Esophagus squamous epithelium (tissue), 5 donors: ENCODE data around the gene ADIPOQ. TPM values are rescaled to one million over a fixed set of nuclear protein-coding genes. Genes with fewer than 3 reads are reported as not detected.

Source experiments
- DNase-seq: peaks from one replicate; lab custom pipeline; 2025; lab: John Stamatoyannopoulos, UW
- H3K27ac ChIP-seq, 4 donors: fragments of 200-600 bp; sonication (generic); one replicate each; pipeline ENCODE4 v1.5.1; 2016 to 2019; ENCODE audit warnings: mild to moderate bottlenecking in 1 of 4
- H3K27me3 ChIP-seq, 4 donors: fragments of 200-600 bp; sonication (generic); 1 replicate in 3 of 4; 2 replicates in 1 of 4; pipeline versions ENCODE4 v1.5.1 to v1.6.0; 2017 to 2021; ENCODE audit warnings: antibody characterized with exemption in 1 of 4
- H3K36me3 ChIP-seq, 3 donors: fragments of 200-600 bp; sonication (generic); one replicate each; pipeline ENCODE4 v1.5.1; 2016 to 2019
- H3K4me1 ChIP-seq, 3 donors: fragments of 200-600 bp; sonication (generic); one replicate each; pipeline ENCODE4 v1.5.1; 2017 to 2019
- H3K4me3 ChIP-seq, 4 donors: fragments of 200-600 bp; sonication (generic); 1 replicate in 3 of 4; 2 replicates in 1 of 4; pipeline ENCODE4 v1.5.1; 2016 to 2019; ENCODE audit warnings: mild to moderate bottlenecking in 2 of 4, moderate library complexity in 1 of 4
- H3K9me3 ChIP-seq, 3 donors: fragments of 200-600 bp; sonication (generic); one replicate each; pipeline ENCODE4 v1.5.1; 2016 to 2019
- CTCF ChIP-seq, 6 experiments: fragments of 450-650 bp in 4 of 6; fragments of 200-600 bp in 2 of 6; sonication (generic) in 2 of 6; IDR thresholded peaks; one replicate each; pipeline ENCODE4 v1.5.1; 2016 to 2019; ENCODE audit warnings: antibody characterized with exemption in 6 of 6, mild to moderate bottlenecking in 4 of 6, moderate library complexity in 4 of 6
- POLR2A ChIP-seq, 4 donors: fragments of 450-650 bp; IDR thresholded peaks; one replicate each; pipeline ENCODE4 v1.6.1; 2017; ENCODE audit warnings: antibody characterized with exemption in 4 of 4, mild to moderate bottlenecking in 4 of 4, moderate library complexity in 3 of 4
- WGBS, 2 donors: methylation state at CpG; one replicate each; pipeline ENCODE4 v1.1.5; 2018; 5-methylcytosine and 5-hydroxymethylcytosine counted together
- intact Hi-C: fragments of 100-400 bp; cut with DNase I; formaldehyde crosslinking; loops from one replicate; pipeline ENCODE4 v1.15.0; 2022
- total RNA-seq, 4 donors: library from RNA; depleted of rRNA; stranded (reverse); fragments of >200 nt; gene quantifications; one replicate each; pipeline ENCODE4 v1.1.0, GENCODE V29; 2016
- donor health status: DM: yes; HTN: yes; CAD: no.

The ADIPOQ gene
- total RNA-seq, 4 donors from 2014 or later = not detected

DNA sequence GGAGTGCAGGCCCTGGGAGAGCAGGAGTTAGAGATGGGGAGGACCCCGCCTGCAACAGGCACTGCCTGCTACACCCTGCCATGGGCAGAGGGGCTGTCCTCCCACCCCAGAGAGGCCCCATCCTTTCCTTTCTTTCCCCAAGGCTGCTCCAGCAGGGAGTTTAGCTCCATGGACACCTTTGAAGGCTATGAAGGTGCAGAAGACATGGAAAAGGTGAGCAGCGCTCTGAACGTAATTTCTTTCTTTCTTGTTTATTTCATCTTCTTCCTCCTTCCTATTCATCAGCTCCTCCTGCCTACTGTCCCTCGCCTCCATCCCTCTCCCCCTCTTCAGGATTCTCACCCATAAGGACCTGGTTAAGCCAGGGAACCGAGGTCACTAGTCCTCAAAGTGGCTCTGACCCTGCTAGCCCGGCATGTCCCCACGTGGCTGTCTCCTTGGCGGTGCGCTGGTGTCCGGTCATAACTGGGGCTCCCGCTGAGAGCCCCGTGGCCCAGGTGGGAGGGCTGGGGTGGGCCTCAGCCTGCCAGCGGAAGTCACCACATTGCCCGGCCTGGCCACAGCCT lies 16.0 kb upstream of the ADIPOQ start:
- H3K27ac ChIP-seq = peak overlapping the region in 2 of 4 donors; percentile 55 to 71
- no peaks in the 10 kb centered on the region for H3K9me3 ChIP-seq
- peaks cover 7 to 36% (median 17%) of the 10 kb centered on the region in 3 donors for H3K4me1 ChIP-seq
- 13 to 24% methylated on average over 6 to 8 of the region's 14 CpGs for WGBS, 2 donors
- TF ChIP-seq CTCF (IDR thresholded peaks at IDR 0.05) = no peak
- TF ChIP-seq POLR2A (IDR thresholded peaks at IDR 0.05) = no peak
- no peak for DNase-seq
- peak overlapping the region; percentile 54 to 81 (median 67) for H3K4me3 ChIP-seq
- H3K36me3 ChIP-seq = no peaks in the 10 kb centered on the region
- peaks cover 4 to 85% (median 30%) of the 10 kb centered on the region in 4 donors for H3K27me3 ChIP-seq
- intact Hi-C loops = no loop called here

- Histone ChIP-seq H3K9me3 (no peaks in the 10 kb centered on the region), H3K27ac (peak overlapping the region in 3 of 4 donors; percentile 51 to 71 (median 55)), H3K4me3 (peak overlapping the region; percentile 54 to 81 (median 67)), H3K27me3 (peaks cover 4 to 92% (median 30%) of the 10 kb centered on the region in 4 donors), H3K36me3 (no peaks in the 10 kb centered on the region), H3K4me1 (peaks cover 7 to 36% (median 17%) of the 10 kb centered on the region in 3 donors)
- intact Hi-C loops = no loop called here
- 0 to 37% methylated on average over 4 to 7 of the region's 80 CpGs for WGBS, 2 donors
- no peak for DNase-seq
- TF ChIP-seq POLR2A (IDR thresholded peaks at IDR 0.05) = peak in 2 of 4 donors; percentile 26 to 79
- no peak for TF ChIP-seq CTCF (IDR thresholded peaks at IDR 0.05)
Measured at GRCh38 chr3:186826976-186827857, 15.3 kb upstream of the ADIPOQ start.

DNA sequence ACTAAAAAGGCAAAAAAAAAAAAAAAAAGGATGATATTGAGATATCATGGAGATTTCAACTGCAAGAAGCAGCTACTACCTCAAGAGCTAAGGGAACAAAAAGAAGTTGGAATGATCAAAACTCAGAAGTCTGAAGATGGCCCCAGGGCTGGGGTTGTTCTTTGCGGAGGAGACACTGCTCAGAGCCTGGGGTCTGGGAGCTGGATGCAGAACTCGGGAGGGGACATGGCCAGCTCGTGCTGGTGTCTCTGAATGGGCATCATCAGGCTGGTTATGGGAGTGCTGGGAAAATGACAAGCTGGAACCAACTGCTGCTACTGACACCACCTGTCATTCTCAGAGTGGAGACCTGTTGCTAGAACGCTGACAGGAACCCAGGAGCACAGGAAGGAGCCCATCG lies 14.2 kb upstream of the ADIPOQ start:
- H3K9me3 ChIP-seq = no peaks in the 10 kb centered on the region
- H3K4me1 ChIP-seq = peaks cover 7 to 36% (median 17%) of the 10 kb centered on the region in 3 donors
- H3K27me3 ChIP-seq = peaks cover 4 to 96% (median 30%) of the 10 kb centered on the region in 4 donors
- no peak overlapping the region for H3K4me3 ChIP-seq
- no peak overlapping the region for H3K27ac ChIP-seq
- WGBS, 2 donors = 29% methylated on average over 5 of the region's 5 CpGs
- TF ChIP-seq CTCF (IDR thresholded peaks at IDR 0.05) (no peak), POLR2A (IDR thresholded peaks at IDR 0.05) (no peak)
- intact Hi-C loops = no loop called here
- H3K36me3 ChIP-seq = no peaks in the 10 kb centered on the region
- DNase-seq = no peak

DNA sequence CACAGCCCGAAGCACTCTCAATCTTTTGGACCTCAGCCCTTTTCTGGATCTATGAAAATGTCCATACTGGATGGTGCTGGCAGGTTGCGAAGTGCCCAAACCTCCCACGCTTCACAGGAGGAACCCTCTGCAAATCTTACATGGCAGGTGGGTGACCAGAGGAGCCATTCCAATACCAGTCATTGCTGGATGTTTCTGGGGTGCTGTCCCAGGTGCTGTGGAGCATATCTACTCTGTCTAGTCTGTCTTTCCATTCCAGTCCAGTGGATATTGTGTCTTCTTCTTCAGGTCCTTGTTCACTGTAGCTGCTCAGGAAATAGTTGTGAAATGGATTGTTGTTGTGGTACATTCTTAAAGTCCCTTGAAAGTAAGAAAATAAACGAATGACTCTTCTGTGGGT lies 10.7 kb upstream of the ADIPOQ start:
- Histone ChIP-seq H3K4me3 (no peak overlapping the region), H3K36me3 (no peaks in the 10 kb centered on the region), H3K4me1 (peaks cover under 1 to 16% (median under 1%) of the 10 kb centered on the region in 3 donors), H3K27ac (no peak overlapping the region), H3K27me3 (peaks cover 4 to 81% (median 16%) of the 10 kb centered on the region in 4 donors), H3K9me3 (no peaks in the 10 kb centered on the region)
- WGBS, 2 donors = 68 to 70% methylated on average over 4 of the region's 4 CpGs
- DNase-seq = no peak
- intact Hi-C loops = no loop called here
- TF ChIP-seq POLR2A (IDR thresholded peaks at IDR 0.05) (no peak), CTCF (IDR thresholded peaks at IDR 0.05) (no peak)

DNA sequence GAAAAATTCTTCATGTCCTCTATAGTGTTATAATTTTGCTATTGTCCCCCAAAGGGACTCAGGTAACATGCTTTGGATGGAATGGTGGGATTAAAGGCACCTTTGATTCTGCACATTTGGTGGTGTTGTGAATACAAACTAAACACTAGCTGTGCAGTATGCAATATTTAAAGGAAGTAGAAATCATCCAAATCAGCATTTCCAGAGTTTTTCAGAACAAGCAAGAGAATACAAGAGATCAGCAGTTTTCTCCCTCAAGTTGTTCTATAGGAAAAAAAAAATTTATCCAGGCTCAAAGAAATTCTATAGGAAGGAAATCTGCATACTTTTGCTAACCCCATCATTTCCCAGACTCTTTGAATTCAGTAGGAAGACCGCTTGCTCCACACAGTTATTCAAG lies 10.2 kb upstream of the ADIPOQ start:
- intact Hi-C loops = no loop called here
- no peak overlapping the region for H3K27ac ChIP-seq
- H3K4me3 ChIP-seq = no peak overlapping the region
- no peaks in the 10 kb centered on the region for H3K9me3 ChIP-seq
- WGBS, 2 donors = 85 to 100% methylated on average over 1 of the region's 1 CpG
- peaks cover 4 to 77% (median 16%) of the 10 kb centered on the region in 4 donors for H3K27me3 ChIP-seq
- H3K4me1 ChIP-seq = peaks cover 0 to 12% (median 0%) of the 10 kb centered on the region in 3 donors
- TF ChIP-seq CTCF (IDR thresholded peaks at IDR 0.05) (no peak), POLR2A (IDR thresholded peaks at IDR 0.05) (no peak)
- DNase-seq = no peak
- no peaks in the 10 kb centered on the region for H3K36me3 ChIP-seq
